Measurements from ENCODE around the gene PLA2G2D.

GRCh38 chr1:20168564-20169491 lies 49.5 kb upstream of the PLA2G2D start:
- TF ChIP-seq, protein P1, sequence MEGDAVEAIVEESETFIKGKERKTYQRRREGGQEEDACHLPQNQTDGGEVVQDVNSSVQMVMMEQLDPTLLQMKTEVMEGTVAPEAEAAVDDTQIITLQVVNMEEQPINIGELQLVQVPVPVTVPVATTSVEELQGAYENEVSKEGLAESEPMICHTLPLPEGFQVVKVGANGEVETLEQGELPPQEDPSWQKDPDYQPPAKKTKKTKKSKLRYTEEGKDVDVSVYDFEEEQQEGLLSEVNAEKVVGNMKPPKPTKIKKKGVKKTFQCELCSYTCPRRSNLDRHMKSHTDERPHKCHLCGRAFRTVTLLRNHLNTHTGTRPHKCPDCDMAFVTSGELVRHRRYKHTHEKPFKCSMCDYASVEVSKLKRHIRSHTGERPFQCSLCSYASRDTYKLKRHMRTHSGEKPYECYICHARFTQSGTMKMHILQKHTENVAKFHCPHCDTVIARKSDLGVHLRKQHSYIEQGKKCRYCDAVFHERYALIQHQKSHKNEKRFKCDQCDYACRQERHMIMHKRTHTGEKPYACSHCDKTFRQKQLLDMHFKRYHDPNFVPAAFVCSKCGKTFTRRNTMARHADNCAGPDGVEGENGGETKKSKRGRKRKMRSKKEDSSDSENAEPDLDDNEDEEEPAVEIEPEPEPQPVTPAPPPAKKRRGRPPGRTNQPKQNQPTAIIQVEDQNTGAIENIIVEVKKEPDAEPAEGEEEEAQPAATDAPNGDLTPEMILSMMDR (IDR thresholded peaks at IDR 0.05) = no peak
- no peak for TF ChIP-seq EZH2phosphoT487 (IDR thresholded peaks at IDR 0.05)
